PFSK-1 (cell line): ENCODE measurements around the gene SUN5.

Source experiments
- FOXP2 ChIP-seq: optimal IDR thresholded peaks from 2 replicates; pipeline ENCODE3; 2011; ENCODE audit warnings: borderline replicate concordance, control low read depth, inconsistent platforms; ENCODE audit not compliant: insufficient read depth; ENCODE audit errors: extremely low read length, extremely low read depth
- POLR2AphosphoS5 ChIP-seq: IDR thresholded peaks from 2 replicates; pipeline ENCODE4 v1.6.1; 2012; ENCODE audit warnings: low read depth, mild to moderate bottlenecking, control low read depth, low read length, moderate library complexity
- REST ChIP-seq, 2 experiments: IDR thresholded peaks; 2 replicates each; pipeline versions ENCODE4 v1.6.1 to v1.8.0; 2011 to 2012; ENCODE audit warnings: low read depth in 2 of 2, low read length in 2 of 2, control low read depth in 1 of 2, inconsistent platforms in 1 of 2, mild to moderate bottlenecking in 1 of 2, moderate library complexity in 1 of 2; ENCODE audit not compliant: insufficient read depth in 1 of 2
- SIN3A ChIP-seq: IDR thresholded peaks from 2 replicates; pipeline ENCODE4 v1.6.1; 2012; ENCODE audit warnings: mild to moderate bottlenecking, low read length, moderate library complexity, borderline replicate concordance; ENCODE audit not compliant: insufficient read depth
- TAF1 ChIP-seq: IDR thresholded peaks from 2 replicates; pipeline ENCODE4 v1.6.1; 2012; ENCODE audit warnings: low read length, control low read depth, borderline replicate concordance; ENCODE audit not compliant: insufficient read depth

Gene SUN5

GRCh38 chr20:32970973-32971300, 33.3 kb downstream of the SUN5 start:
- no peak for TF ChIP-seq SIN3A
- TF ChIP-seq REST (IDR thresholded peaks at IDR 0.05; ENCODE audit: insufficient read depth in 1 of 2, low read depth in 2 of 2, low read length in 2 of 2), result no peak
- no peak for TF ChIP-seq TAF1
- TF ChIP-seq POLR2AphosphoS5, result no peak
- TF ChIP-seq FOXP2, result no peak

- TF ChIP-seq TAF1, result no peak
- TF ChIP-seq POLR2AphosphoS5, result no peak
- TF ChIP-seq SIN3A, result no peak
- no peak for TF ChIP-seq REST (IDR thresholded peaks at IDR 0.05; ENCODE audit: insufficient read depth in 1 of 2, low read depth in 2 of 2, low read length in 2 of 2)
- no peak for TF ChIP-seq FOXP2
Observed at GRCh38 chr20:32970115-32970972, 33.9 kb downstream of the SUN5 start.

- TF ChIP-seq POLR2AphosphoS5 (no peak), TAF1 (no peak), FOXP2 (no peak), REST (IDR thresholded peaks at IDR 0.05; ENCODE audit: insufficient read depth in 1 of 2, low read depth in 2 of 2, low read length in 2 of 2) (no peak), SIN3A (no peak)
Observed at GRCh38 chr20:32969356-32970114, 34.7 kb downstream of the SUN5 start.

- no peak for TF ChIP-seq REST (IDR thresholded peaks at IDR 0.05; ENCODE audit: insufficient read depth in 1 of 2, low read depth in 2 of 2, low read length in 2 of 2)
- TF ChIP-seq SIN3A, result no peak
- TF ChIP-seq FOXP2, result no peak
- TF ChIP-seq POLR2AphosphoS5, result no peak
- no peak for TF ChIP-seq TAF1
Observed at GRCh38 chr20:32968478-32969241, 35.6 kb downstream of the SUN5 start.
